HG03378 (cell line): ENCODE measurements around the gene TKFC.

Experiments used
- ATAC-seq: cut with Tn5 transposase; IDR thresholded peaks from one replicate; pipeline ENCODE4 v1.9.1; 2021; ENCODE audit warnings: mild to moderate bottlenecking, moderate library complexity; ENCODE audit not compliant: unreplicated experiment

The TKFC gene

DNA sequence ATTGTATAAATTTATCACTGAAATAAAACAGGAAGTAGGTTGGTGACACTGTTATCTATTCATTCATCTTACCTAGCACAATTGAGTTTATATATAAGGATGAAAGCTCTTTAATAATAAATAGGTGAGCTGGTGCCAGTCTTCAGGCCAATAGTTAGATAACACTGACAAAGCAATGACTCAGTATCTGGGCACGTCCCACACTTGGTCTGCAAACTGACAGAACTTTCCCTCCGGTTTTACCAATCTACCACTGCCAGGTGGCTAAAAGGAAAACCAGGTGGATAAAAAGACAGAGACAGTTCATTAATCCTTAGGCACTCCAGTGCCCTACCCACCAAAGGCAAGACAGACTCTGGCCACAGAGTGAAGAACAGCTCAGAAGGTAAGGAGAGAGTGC lies 17.8 kb upstream of the TKFC start:
- no peak for ATAC-seq

GRCh38 chr11:61325649-61326414 lies 7.2 kb upstream of the TKFC start:
- no peak for ATAC-seq

- no peak for ATAC-seq
Observed at GRCh38 chr11:61327669-61328071, 5.4 kb upstream of the TKFC start.

- ATAC-seq, result no peak
Observed at GRCh38 chr11:61328351-61328750, 4.7 kb upstream of the TKFC start.

DNA sequence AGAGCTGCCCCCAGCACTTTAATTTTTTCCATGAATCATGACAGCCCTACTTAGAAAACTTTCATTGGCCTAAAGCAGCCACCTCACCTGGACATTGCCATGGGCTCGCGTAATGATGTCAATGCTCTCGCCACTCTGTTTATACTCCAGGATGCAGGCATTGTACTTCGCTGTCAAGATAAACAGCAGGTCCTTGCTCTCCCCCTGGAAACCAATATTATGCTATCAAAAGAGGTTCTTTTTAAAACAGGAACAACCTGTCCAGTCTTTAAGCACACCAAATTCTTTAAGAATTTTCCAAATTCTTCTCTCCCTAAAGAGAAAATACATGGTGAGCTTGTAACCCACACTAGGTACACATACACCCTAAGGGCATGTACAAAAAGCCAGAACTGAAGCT lies 3.2 kb upstream of the TKFC start:
- no peak for ATAC-seq

DNA sequence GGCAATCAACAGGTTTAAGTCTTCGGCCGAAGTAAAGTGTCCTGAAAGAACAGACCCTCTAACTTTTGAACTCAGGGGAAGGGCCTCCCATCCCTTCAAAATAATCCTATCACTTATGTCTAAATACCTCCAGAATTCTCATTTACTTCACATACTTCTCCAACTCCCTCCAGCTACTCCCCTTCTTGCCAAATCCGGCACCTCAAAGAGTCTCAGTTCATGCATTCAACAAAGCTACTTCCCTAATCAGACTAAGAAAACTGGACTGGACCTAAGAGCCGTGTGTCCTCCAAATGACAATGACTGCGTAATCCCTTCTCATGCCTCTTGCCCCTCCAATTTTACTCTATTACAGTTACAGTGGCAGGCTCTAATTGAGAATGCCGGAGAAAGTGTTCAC lies 1.4 kb upstream of the TKFC start:
- no peak for ATAC-seq

DNA sequence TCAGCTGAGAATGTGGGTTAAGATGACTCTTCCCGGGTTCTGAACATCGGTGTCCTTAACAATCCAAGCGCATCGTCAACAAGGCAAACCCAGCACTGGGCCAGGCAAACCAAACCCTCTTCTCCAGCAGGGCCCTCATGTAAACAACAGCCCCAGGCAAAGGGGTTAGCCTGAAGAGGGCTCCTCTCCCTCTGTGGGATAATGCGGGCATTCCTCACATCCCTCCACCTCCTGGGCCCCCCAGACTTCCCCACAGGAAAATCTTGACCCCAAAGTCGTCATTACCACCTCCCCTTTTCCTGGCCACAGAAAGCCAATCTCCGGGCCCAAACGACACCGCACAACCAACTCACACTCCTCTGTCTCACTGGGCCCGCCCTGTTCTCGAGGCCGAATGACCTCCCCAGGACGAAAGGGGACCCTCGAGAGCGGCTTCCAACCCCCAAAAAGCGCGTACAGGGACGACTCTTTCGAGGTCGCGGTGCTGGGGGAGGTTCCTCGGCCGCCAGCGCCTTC lies 689 bp upstream of the TKFC start:
- no peak for ATAC-seq

DNA sequence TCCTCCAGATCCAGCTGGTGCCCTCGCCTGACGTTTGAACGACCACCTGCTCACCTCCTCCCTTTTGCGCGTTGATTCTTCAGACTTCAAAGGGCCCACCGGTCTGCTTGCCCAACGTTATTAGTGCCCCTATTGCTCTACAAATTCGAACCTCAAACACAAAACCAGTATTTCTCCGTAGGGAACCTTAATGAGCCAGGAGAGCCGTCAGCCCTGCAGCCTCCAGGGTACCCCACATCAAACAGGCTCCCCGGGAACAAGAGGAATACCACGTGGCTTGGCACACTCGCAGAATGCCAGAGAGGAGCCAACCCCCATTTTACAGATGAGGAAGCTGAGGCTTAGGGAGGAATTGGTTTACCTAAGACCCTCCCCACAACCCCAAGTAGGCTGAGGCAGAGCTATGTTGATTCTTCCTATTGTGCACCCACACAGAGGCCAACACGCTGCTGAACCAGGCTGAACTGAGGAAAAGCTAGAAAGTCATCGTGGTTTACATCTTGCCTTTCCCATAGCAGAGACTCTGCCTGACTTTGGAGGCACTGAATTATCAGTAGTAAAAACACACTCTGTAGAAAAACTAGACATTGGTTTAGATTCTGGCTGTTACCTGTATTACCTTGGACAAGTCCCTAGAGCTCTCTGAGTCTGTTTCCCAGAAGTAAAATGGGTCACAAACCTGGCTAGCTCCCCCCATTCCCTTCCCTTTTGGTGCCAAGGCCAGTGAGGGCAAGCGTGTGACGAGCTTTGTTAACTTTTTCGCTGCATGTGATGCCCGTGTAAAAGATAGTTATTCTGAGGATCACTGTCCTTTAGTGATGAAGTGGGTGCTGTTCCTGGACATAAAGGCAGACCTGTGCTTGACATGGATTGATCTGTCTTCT lies 764 bp downstream of the TKFC start:
- peak; percentile 2 for ATAC-seq

GRCh38 chr11:61334434-61335354 lies 1.7 kb downstream of the TKFC start:
- no peak for ATAC-seq

- no peak for ATAC-seq
Observed at GRCh38 chr11:61335355-61335710, 2.3 kb downstream of the TKFC start.

GRCh38 chr11:61336171-61336935 lies 3.3 kb downstream of the TKFC start:
- no peak for ATAC-seq

DNA sequence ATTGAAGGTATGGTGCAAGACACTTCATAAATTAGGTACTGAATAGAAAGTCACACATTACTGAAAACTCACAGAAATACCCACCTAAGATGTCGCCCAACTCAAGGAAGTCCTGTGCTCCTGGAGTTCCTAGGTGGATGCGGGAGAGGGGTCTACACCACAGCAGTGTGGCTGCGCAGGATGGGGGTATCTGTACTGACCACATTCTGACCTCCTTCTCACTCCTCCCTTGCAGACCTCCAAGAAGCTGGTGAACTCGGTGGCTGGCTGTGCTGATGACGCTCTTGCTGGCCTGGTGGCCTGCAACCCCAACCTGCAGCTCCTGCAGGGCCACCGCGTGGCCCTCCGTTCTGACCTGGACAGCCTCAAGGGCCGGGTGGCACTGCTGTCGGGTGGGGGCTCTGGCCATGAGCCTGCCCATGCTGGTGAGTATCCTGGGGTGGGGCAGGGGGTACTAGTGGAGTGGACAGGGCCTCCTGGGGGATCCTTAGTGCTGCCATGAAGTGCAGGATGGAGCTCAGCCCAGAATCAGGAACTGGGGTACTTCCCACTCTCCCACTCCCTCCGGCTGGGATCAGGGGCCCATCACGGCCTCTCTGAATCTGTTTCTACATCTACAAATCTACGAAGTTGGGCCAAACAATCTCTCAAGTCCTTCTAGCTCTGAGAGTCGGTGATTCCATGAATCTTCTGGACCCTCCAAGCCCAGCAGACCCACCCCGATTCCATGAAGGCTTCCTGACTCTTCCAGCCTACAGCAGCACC lies 4.9 kb downstream of the TKFC start:
- no peak for ATAC-seq

DNA sequence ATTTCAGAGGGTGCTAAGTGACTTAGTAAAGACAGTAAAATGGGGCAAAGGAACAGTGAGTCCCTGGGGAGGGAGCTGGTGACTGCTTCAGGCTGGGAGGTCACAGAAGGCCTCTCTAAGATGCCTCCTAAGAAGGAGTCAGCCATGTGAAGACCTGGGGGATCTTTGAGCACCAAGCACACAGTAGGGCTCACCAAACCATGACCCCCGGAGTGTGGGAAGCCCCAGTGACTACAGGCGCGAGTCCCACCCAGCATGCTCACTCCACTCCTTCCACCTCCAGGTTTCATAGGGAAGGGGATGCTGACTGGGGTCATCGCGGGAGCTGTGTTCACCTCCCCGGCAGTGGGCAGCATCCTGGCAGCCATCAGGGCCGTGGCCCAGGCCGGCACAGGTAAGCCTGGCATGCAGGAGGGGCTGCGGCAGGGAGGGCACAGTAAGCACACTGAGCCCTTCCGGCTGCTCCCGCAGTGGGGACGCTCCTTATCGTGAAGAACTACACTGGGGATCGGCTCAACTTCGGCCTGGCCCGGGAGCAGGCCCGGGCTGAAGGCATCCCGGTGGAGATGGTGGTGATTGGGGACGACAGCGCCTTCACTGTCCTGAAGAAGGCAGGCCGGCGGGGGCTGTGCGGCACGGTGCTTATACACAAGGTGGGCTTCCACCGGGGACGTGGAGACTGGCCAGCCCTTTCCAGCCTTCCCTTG lies 5.9 kb downstream of the TKFC start:
- ATAC-seq, result no peak

DNA sequence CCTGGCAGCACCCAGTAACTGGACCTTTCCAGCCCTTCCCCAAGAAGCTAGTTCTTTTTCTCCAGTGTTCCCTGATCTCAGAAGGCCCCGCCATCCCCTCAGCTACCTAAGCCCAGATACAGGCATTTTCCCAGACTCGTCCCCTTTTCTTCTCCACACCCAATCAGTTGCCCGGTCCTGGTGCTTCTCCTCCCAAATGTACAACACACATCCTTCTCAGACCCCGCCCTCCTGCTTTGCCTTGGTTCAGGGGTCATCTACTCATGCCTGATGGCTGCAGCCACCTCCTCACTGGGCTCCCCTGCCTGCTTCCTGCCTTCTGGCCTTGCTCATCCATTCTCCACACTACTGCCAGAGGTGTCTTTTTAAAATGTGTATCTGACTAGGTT lies 6.5 kb downstream of the TKFC start:
- ATAC-seq, result no peak

GRCh38 chr11:61340979-61341378 lies 8.0 kb downstream of the TKFC start:
- ATAC-seq, result no peak

DNA sequence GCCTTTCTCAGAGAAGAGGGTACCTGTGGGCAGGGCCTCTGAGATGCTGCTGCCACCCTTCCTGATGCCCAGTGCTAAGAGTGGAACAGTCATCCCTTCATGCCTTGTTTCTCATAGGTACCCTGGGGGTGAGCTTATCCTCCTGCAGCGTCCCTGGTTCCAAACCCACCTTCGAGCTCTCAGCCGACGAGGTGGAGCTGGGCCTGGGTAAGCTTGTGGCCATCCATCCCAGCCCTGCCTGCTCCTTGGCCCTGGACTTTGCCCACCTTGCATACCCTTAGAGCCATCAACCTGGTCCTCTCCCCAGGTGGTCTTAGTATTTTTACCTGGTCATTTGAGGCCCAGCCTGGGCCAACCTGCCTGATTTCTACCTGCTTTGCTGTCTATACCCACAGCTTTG lies 8.7 kb downstream of the TKFC start:
- ATAC-seq, result no peak

GRCh38 chr11:61342207-61342803 lies 9.3 kb downstream of the TKFC start:
- ATAC-seq, result no peak
